Breast epithelium (tissue), 3 donors: ENCODE measurements around the gene HYAL3.

Experiments used
- POLR2A ChIP-seq: fragments of 450-650 bp; IDR thresholded peaks from one replicate; pipeline ENCODE4 v1.6.1; 2016; ENCODE audit warnings: antibody characterized with exemption, mild to moderate bottlenecking, moderate library complexity
- POLR2AphosphoS5 ChIP-seq, 3 donors: sonication (generic); formaldehyde crosslinking; IDR thresholded peaks; one replicate each; pipeline ENCODE4 v1.6.1; 2017; ENCODE audit warnings: antibody characterized with exemption in 3 of 3
- TF ChIP-seq, protein P1 (sequence below), 3 donors: fragments of 450-650 bp; IDR thresholded peaks; one replicate each; pipeline ENCODE4 v1.5.1; 2016 to 2017; ENCODE audit warnings: antibody characterized with exemption in 3 of 3, mild to moderate bottlenecking in 3 of 3, moderate library complexity in 3 of 3

DNA sequence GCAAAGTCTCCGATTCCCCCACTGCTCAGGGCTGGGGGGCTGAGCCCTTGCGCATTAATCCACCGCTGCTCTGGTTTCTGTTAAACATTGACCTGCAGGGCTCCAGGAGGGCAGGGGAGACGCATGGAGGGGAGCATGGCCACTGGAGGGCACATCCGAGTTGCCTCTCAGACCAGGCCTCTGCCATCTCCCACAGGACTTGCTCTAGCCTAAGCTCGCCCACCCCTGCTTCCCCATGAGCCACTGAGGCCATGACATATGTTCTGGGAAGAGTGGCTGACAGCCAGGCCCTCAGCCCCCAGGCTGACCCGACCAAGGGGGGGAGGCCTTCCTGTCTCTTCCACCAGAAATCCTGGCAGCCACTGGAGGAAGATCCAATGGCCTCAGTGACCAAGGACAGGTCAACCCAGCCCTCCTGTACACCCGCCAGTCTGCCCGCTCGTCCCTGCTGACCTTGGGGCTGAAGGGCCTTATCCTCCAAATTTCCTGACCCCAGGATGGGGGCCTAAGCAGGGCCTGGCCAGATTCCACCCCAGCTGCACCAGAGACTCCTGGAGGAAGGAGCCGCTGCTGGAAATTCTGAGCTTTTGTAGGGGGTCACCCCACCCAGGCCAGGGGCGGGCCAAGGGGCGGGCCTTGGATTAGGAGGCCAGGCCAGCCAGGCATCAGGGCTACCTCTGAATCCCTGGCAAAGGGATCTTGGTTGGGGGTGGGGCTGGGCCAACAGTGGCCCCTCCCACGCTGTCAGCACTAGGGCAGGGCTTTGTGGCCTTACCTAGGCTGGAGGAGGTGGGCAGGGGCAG is 4.0 kb upstream of the HYAL3 start, which contains the start of gene HYAL1:
- TF ChIP-seq POLR2A (no peak), POLR2AphosphoS5 (IDR thresholded peaks at IDR 0.05) (peak in 1 of 3 donors; percentile 15)
- TF ChIP-seq, protein P1, sequence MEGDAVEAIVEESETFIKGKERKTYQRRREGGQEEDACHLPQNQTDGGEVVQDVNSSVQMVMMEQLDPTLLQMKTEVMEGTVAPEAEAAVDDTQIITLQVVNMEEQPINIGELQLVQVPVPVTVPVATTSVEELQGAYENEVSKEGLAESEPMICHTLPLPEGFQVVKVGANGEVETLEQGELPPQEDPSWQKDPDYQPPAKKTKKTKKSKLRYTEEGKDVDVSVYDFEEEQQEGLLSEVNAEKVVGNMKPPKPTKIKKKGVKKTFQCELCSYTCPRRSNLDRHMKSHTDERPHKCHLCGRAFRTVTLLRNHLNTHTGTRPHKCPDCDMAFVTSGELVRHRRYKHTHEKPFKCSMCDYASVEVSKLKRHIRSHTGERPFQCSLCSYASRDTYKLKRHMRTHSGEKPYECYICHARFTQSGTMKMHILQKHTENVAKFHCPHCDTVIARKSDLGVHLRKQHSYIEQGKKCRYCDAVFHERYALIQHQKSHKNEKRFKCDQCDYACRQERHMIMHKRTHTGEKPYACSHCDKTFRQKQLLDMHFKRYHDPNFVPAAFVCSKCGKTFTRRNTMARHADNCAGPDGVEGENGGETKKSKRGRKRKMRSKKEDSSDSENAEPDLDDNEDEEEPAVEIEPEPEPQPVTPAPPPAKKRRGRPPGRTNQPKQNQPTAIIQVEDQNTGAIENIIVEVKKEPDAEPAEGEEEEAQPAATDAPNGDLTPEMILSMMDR (IDR thresholded peaks at IDR 0.05), result no peak
